Left ventricle myocardium inferior (tissue), 1 donor: Measurements from ENCODE around the gene SMC4. TPM values are rescaled to one million over a fixed set of nuclear protein-coding genes. Genes with fewer than 3 reads are reported as not detected.

Experiments
- DNase-seq: peaks from one replicate; pipeline ENCODE4 v3.0.0-alpha.2; 2020
- H3K27ac ChIP-seq: fragments of 200-600 bp; replicated peaks from 2 replicates; pipeline ENCODE4 v1.8.0; 2021
- H3K27me3 ChIP-seq: fragments of 200-600 bp; 2 replicates; pipeline ENCODE4 v1.8.0; 2021; ENCODE audit warnings: low read depth
- H3K36me3 ChIP-seq: fragments of 200-600 bp; 2 replicates; pipeline ENCODE4 v1.8.0; 2021
- H3K4me1 ChIP-seq: fragments of 200-600 bp; 2 replicates; pipeline ENCODE4 v1.8.0; 2021
- H3K4me3 ChIP-seq: fragments of 200-600 bp; 2 replicates; pipeline ENCODE4 v1.8.0; 2021; ENCODE audit warnings: mild to moderate bottlenecking, moderate library complexity
- H3K9me3 ChIP-seq: fragments of 200-600 bp; replicated peaks from 2 replicates; pipeline ENCODE4 v1.8.0; 2021
- intact Hi-C: fragments of 100-400 bp; cut with micrococcal nuclease; formaldehyde crosslinking; loops from one replicate; pipeline ENCODE4 v1.11.0; 2022
- total RNA-seq: library from RNA; stranded (reverse); fragmentation: NEBNext Ultra II Directional; extraction: Animal tissue kit (Norgen Biotek cat#: 25700); gene quantifications from one replicate; pipeline ENCODE4 v1.2.1, GENCODE V29; 2021
- TF ChIP-seq, protein P1 (sequence below): fragments of 200-600 bp; IDR thresholded peaks from 2 replicates; pipeline ENCODE4 v1.8.0; 2021; ENCODE audit warnings: antibody characterized with exemption, mild to moderate bottlenecking, borderline replicate concordance
- donor health status: DM: no; HTN: yes; CAD: no; lungs with severe emphysema.

Gene SMC4
- total RNA-seq, 1 donor from 2014 or later, result 18.4 TPM

DNA sequence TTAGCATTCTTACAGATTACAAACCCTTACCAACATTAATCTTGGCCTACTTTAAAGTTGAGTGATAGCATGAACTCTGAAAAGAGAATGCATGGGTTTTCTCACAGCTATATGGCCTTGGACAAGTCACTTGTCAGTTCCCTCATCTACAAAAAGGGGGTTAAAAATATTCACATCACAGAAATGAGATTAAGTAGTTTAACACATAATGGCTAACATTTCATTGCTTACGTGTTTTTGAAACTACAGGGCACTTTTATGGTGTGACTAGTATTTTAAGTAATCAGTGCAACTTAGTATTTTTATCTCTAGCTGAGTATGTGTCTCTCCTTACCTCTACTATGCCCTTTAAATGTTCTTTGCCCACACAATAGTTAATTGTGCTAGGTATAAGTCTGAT is 36.3 kb downstream of the SMC4 start:
- Histone ChIP-seq H3K27ac (no peak overlapping the region), H3K27me3 (no peaks in the 10 kb centered on the region), H3K9me3 (no peaks in the 10 kb centered on the region), H3K4me1 (no peaks in the 10 kb centered on the region), H3K36me3 (peaks cover 33% of the 10 kb centered on the region), H3K4me3 (no peak overlapping the region)
- no peak for DNase-seq
- intact Hi-C loops, result no loop called here
- TF ChIP-seq, protein P1, sequence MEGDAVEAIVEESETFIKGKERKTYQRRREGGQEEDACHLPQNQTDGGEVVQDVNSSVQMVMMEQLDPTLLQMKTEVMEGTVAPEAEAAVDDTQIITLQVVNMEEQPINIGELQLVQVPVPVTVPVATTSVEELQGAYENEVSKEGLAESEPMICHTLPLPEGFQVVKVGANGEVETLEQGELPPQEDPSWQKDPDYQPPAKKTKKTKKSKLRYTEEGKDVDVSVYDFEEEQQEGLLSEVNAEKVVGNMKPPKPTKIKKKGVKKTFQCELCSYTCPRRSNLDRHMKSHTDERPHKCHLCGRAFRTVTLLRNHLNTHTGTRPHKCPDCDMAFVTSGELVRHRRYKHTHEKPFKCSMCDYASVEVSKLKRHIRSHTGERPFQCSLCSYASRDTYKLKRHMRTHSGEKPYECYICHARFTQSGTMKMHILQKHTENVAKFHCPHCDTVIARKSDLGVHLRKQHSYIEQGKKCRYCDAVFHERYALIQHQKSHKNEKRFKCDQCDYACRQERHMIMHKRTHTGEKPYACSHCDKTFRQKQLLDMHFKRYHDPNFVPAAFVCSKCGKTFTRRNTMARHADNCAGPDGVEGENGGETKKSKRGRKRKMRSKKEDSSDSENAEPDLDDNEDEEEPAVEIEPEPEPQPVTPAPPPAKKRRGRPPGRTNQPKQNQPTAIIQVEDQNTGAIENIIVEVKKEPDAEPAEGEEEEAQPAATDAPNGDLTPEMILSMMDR, result no peak

DNA sequence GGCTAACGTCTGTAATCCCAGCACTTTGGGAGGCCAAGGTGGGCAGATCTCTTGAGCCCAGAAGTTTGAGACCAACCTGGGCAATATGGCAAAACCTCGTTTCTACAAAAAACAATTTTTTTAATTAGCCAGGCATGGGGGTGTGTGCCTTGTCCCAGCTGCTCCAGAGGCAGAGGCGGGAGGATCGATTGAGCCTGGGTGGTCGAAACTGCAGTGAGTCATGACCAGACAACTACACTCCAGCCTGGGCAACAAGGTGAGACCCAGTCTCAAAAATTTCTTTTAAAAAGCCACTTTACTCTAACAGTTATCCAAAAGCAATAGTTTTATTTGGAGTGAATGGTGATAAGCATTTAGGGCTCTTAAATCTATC is 37.6 kb downstream of the SMC4 start:
- Histone ChIP-seq H3K4me3 (no peak overlapping the region), H3K27me3 (no peaks in the 10 kb centered on the region), H3K4me1 (no peaks in the 10 kb centered on the region), H3K36me3 (peaks cover 20% of the 10 kb centered on the region), H3K9me3 (no peaks in the 10 kb centered on the region), H3K27ac (no peak overlapping the region)
- TF ChIP-seq, protein P1, result no peak
- DNase-seq, result no peak
- intact Hi-C loops, result no loop called here

DNA sequence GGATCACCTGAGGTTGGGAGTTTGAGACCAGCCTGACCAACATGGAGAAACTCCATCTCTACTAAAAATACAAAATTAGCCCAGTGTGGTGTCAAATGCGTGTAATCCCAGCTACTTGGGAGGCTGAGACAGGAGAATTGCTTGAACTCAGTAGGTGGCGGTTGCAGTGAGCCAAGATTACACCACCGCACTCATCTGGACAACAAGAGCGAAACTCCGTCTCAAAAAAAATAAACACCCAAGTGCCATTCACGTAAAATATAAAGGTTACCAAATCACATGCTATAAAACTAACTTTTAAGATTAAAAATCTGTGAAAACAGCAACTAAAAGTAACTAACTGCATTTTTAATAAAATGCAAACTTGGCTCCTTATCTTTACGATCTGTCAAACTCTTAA is 41.2 kb downstream of the SMC4 start:
- Histone ChIP-seq H3K27me3 (no peaks in the 10 kb centered on the region), H3K27ac (no peak overlapping the region), H3K9me3 (no peaks in the 10 kb centered on the region), H3K36me3 (no peaks in the 10 kb centered on the region), H3K4me1 (no peaks in the 10 kb centered on the region), H3K4me3 (no peak overlapping the region)
- no peak for DNase-seq
- TF ChIP-seq, protein P1, result no peak
- intact Hi-C loops, result no loop called here

DNA sequence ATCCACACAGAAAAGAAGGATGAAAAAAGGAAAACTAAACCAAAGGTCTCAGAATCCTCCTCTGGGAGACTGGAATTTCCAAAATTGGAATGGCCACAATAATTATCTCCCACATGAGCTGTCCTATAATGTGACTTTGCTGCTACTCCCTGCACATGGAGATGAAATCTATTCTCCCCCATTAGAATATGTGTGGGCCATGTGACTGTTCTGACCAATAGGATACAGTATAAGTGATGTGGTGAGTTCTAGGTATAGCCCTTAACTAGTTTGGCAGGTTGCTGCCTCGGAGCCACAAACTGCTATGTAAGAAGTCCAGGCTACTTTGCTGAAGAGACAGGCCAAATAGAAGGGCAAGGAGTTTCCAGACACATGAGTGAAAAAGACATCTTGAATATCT is 45.0 kb downstream of the SMC4 start:
- DNase-seq, result no peak
- peaks cover 7% of the 10 kb centered on the region for H3K4me1 ChIP-seq
- TF ChIP-seq, protein P1, result no peak
- no peak overlapping the region for H3K27ac ChIP-seq
- H3K27me3 ChIP-seq, result peaks cover 27% of the 10 kb centered on the region
- no peaks in the 10 kb centered on the region for H3K36me3 ChIP-seq
- intact Hi-C loops, result no loop called here
- no peaks in the 10 kb centered on the region for H3K9me3 ChIP-seq
- H3K4me3 ChIP-seq, result no peak overlapping the region

DNA sequence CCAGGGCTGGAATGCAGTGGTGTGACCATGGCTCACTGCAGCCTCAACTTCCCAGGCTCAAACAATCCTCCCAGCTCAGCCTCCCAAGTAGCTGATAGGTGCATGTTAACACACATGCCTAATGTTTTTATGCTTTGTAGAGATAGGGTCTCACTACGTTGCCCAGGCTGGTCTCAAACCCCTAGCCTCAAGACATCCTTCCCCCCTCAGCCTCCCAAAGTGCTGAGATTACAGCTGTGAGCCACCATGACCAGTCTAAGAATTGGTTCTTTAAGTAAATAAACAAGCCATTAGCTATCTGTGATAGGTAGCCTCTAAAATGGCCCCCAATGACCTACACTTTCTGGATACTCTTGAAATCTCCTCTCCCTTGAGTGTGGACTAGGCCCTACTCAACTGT is 46.4 kb downstream of the SMC4 start:
- no peak for DNase-seq
- intact Hi-C loops, result no loop called here
- H3K9me3 ChIP-seq, result no peaks in the 10 kb centered on the region
- no peaks in the 10 kb centered on the region for H3K36me3 ChIP-seq
- TF ChIP-seq, protein P1, result no peak
- H3K4me3 ChIP-seq, result no peak overlapping the region
- H3K27ac ChIP-seq, result no peak overlapping the region
- peaks cover 37% of the 10 kb centered on the region for H3K27me3 ChIP-seq
- H3K4me1 ChIP-seq, result peaks cover 21% of the 10 kb centered on the region
